ENCODE measurements around the gene TTLL6. TPM values are rescaled to one million over a fixed set of nuclear protein-coding genes. Genes with fewer than 3 reads are reported as not detected.
A peak's percentile ranks its signal among the peaks of the same experiment; 100 is the strongest.
"Not testable (repeated sequence)": the region's sequence is repeated elsewhere in the genome, so short reads cannot be mapped to it uniquely, and the experiment has no call there.

Gene TTLL6
- total and polyA plus RNA-seq, 2 experiments from 2014 or later = not detected

GRCh38 chr17:48800626-48801217, 16.3 kb downstream of the TTLL6 start:
- Histone ChIP-seq H3K27ac (no peak overlapping the region), H3K36me3 (ENCODE audit: low read depth) (no peaks in the 10 kb centered on the region), H3K9me2 (ENCODE audit: insufficient read depth) (no peaks in the 10 kb centered on the region), H3K4me3 (no peak overlapping the region), H3F3A (ENCODE audit: insufficient read depth) (peaks cover 8% of the 10 kb centered on the region), H3K9ac (no peak overlapping the region), H3K4me1 (ENCODE audit: insufficient read depth) (peaks cover 14% of the 10 kb centered on the region), H3K27me3 (replicated peaks; ENCODE audit: insufficient read depth) (no peaks in the 10 kb centered on the region), H2AFZ (no peak overlapping the region), H3K9me3 (ENCODE audit: low read depth) (no peaks in the 10 kb centered on the region), H3K4me2 (ENCODE audit: unreplicated experiment) (no peak overlapping the region), H3K79me2 (ENCODE audit: insufficient read depth) (no peaks in the 10 kb centered on the region), H4K20me1 (ENCODE audit: insufficient read depth) (no peaks in the 10 kb centered on the region)
- DNase-seq = no peak
- 60 to 61% methylated on average over 5 of the region's 5 CpGs for WGBS, 2 experiments (ENCODE audit: low coverage in 1 of 2, low lambda C conversion rate in 2 of 2, missing lambda C conversion rate in 2 of 2)
- in situ Hi-C loops (cut with MboI) = loop anchor here (5.0 kb wide), 1 partner anchor 82 kb away; no protein-coding TSS in a partner anchor
- TF ChIP-seq EZH2phosphoT487 (IDR thresholded peaks at IDR 0.05; ENCODE audit: insufficient read depth, low read depth) = no peak
- no peak for TF ChIP-seq EZH2 (IDR thresholded peaks at IDR 0.05; ENCODE audit: insufficient read depth, poor library complexity, severe bottlenecking)

- Histone ChIP-seq H3K27me3 (replicated peaks; ENCODE audit: insufficient read depth) (no peaks in the 10 kb centered on the region), H3K9me3 (ENCODE audit: low read depth) (no peaks in the 10 kb centered on the region), H4K20me1 (ENCODE audit: insufficient read depth) (no peaks in the 10 kb centered on the region), H3F3A (ENCODE audit: insufficient read depth) (peaks cover 15% of the 10 kb centered on the region), H3K9me2 (ENCODE audit: insufficient read depth) (no peaks in the 10 kb centered on the region), H2AFZ (no peak overlapping the region), H3K27ac (no peak overlapping the region), H3K79me2 (ENCODE audit: insufficient read depth) (no peaks in the 10 kb centered on the region), H3K36me3 (ENCODE audit: low read depth) (no peaks in the 10 kb centered on the region), H3K9ac (no peak overlapping the region), H3K4me2 (ENCODE audit: unreplicated experiment) (no peak overlapping the region), H3K4me3 (no peak overlapping the region), H3K4me1 (ENCODE audit: insufficient read depth) (peaks cover 23% of the 10 kb centered on the region)
- in situ Hi-C loops (cut with MboI) = no loop called here
- no peak for TF ChIP-seq EZH2phosphoT487 (IDR thresholded peaks at IDR 0.05; ENCODE audit: insufficient read depth, low read depth)
- 76 to 83% methylated on average over 11 of the region's 11 CpGs for WGBS, 2 experiments (ENCODE audit: low coverage in 1 of 2, low lambda C conversion rate in 2 of 2, missing lambda C conversion rate in 2 of 2)
- no peak for DNase-seq
Measured at GRCh38 chr17:48799069-48799723, 17.8 kb downstream of the TTLL6 start.

- H3K79me2 ChIP-seq (ENCODE audit: insufficient read depth); H3K4me3 ChIP-seq; DNase-seq; H4K20me1 ChIP-seq (ENCODE audit: insufficient read depth); H3K9me2 ChIP-seq (ENCODE audit: insufficient read depth); H3K36me3 ChIP-seq (ENCODE audit: low read depth); in situ Hi-C loops (cut with MboI); H3K27me3 ChIP-seq (replicated peaks; ENCODE audit: insufficient read depth); H3K9me3 ChIP-seq (ENCODE audit: low read depth): not testable (repeated sequence)
- Histone ChIP-seq H2AFZ (peak overlapping the region; percentile 70), H3K4me2 (ENCODE audit: unreplicated experiment) (peak overlapping the region; percentile 54), H3K9ac (peak overlapping the region; percentile 32; the same call in 1 of the 2 replicates), H3K4me1 (ENCODE audit: insufficient read depth) (peaks cover 16% of the 10 kb centered on the region), H3F3A (ENCODE audit: insufficient read depth) (peaks cover 15% of the 10 kb centered on the region), H3K27ac (peak overlapping the region; percentile 70)
- WGBS, 2 experiments (ENCODE audit: low coverage in 1 of 2, low lambda C conversion rate in 2 of 2, missing lambda C conversion rate in 2 of 2) = 57 to 58% methylated on average over 6 of the region's 6 CpGs
Measured at GRCh38 chr17:48796163-48796522, 20.9 kb downstream of the TTLL6 start.

GRCh38 chr17:48795444-48796162, 21.4 kb downstream of the TTLL6 start:
- H3K27ac ChIP-seq = peak overlapping the region; percentile 70
- H2AFZ ChIP-seq = peak overlapping the region; percentile 70
- WGBS, 2 experiments (ENCODE audit: low coverage in 1 of 2, low lambda C conversion rate in 2 of 2, missing lambda C conversion rate in 2 of 2) = 3 to 5% methylated on average over 10 of the region's 10 CpGs

More at GRCh38 chr17:48795444-48796162, 21.4 kb downstream of the TTLL6 start:
- H3F3A ChIP-seq (ENCODE audit: insufficient read depth) = peaks cover 15% of the 10 kb centered on the region
- no peaks in the 10 kb centered on the region for H3K79me2 ChIP-seq (ENCODE audit: insufficient read depth)
- no peaks in the 10 kb centered on the region for H3K27me3 ChIP-seq (replicated peaks; ENCODE audit: insufficient read depth)
- no peak for TF ChIP-seq EZH2 (IDR thresholded peaks at IDR 0.05; ENCODE audit: insufficient read depth, poor library complexity, severe bottlenecking)
- no peak for TF ChIP-seq EZH2phosphoT487 (IDR thresholded peaks at IDR 0.05; ENCODE audit: insufficient read depth, low read depth)
- no peaks in the 10 kb centered on the region for H4K20me1 ChIP-seq (ENCODE audit: insufficient read depth)
- H3K4me3 ChIP-seq = no peak overlapping the region
- peak; percentile 94 for DNase-seq
- H3K9me3 ChIP-seq (ENCODE audit: low read depth) = no peaks in the 10 kb centered on the region
- peak overlapping the region; percentile 54 for H3K4me2 ChIP-seq (ENCODE audit: unreplicated experiment)
- H3K4me1 ChIP-seq (ENCODE audit: insufficient read depth) = peaks cover 16% of the 10 kb centered on the region
- in situ Hi-C loops (cut with MboI) = no loop called here
- H3K9me2 ChIP-seq (ENCODE audit: insufficient read depth) = no peaks in the 10 kb centered on the region
- H3K36me3 ChIP-seq (ENCODE audit: low read depth) = no peaks in the 10 kb centered on the region
- peak overlapping the region; percentile 32; the same call in 1 of the 2 replicates for H3K9ac ChIP-seq
